Uterus (tissue), 2 donors: ENCODE results near the gene KIAA0513.

Experiments
- CTCF ChIP-seq, 4 experiments: fragments of 200-600 bp in 2 of 4; fragments of 450-650 bp in 2 of 4; sonication (generic) in 2 of 4; IDR thresholded peaks; one replicate each; pipeline ENCODE4 v1.5.1; 2016 to 2019; ENCODE audit warnings: antibody characterized with exemption in 4 of 4, mild to moderate bottlenecking in 2 of 4, moderate library complexity in 1 of 4
- POLR2A ChIP-seq, 2 donors: fragments of 450-650 bp; IDR thresholded peaks; one replicate each; pipeline ENCODE4 v1.6.1; 2016; ENCODE audit warnings: antibody characterized with exemption in 2 of 2, mild to moderate bottlenecking in 1 of 2, moderate library complexity in 1 of 2

GRCh38 chr16:85058909-85059308 lies 31.3 kb downstream of the KIAA0513 start:
- TF ChIP-seq POLR2A (IDR thresholded peaks at IDR 0.05) (no peak), CTCF (IDR thresholded peaks at IDR 0.05) (no peak)
